Heart right ventricle (tissue), 16 donors: ENCODE results near the gene LONRF3. TPM values are rescaled to one million over a fixed set of nuclear protein-coding genes. Genes with fewer than 3 reads are reported as not detected.

Experiments used
- ATAC-seq, 8 donors: fragments of 200-7000 bp; cut with Tn5 transposase; one replicate each; pipeline ENCODE4 v1.9.1; 2020; ENCODE audit warnings: mild to moderate bottlenecking in 8 of 8, moderate library complexity in 8 of 8, moderate number of reproducible peaks in 1 of 8
- DNase-seq, 2 donors: peaks; one replicate each; pipeline ENCODE4 v3.0.0-alpha.2; 2020
- H3K27ac ChIP-seq, 10 donors: fragments of 200-600 bp; sonication (generic) in 2 of 10; one replicate each; pipeline versions ENCODE4 v1.5.0 to v1.8.0; 2020 to 2022; ENCODE audit warnings: mild to moderate bottlenecking in 3 of 10
- H3K27me3 ChIP-seq, 7 donors: fragments of 200-600 bp; one replicate each; pipeline ENCODE4 v1.8.0; 2021 to 2022; ENCODE audit warnings: mild to moderate bottlenecking in 2 of 7
- H3K36me3 ChIP-seq, 9 donors: fragments of 200-600 bp; sonication (generic) in 1 of 9; one replicate each; pipeline versions ENCODE4 v1.5.0 to v1.8.0; 2020 to 2022; ENCODE audit warnings: mild to moderate bottlenecking in 2 of 9
- H3K4me1 ChIP-seq, 9 donors: fragments of 200-600 bp; sonication (generic) in 1 of 9; one replicate each; pipeline versions ENCODE4 v1.5.0 to v1.8.0; 2020 to 2022; ENCODE audit warnings: mild to moderate bottlenecking in 4 of 9
- H3K4me3 ChIP-seq, 10 donors: fragments of 200-600 bp; sonication (generic) in 2 of 10; one replicate each; pipeline versions ENCODE4 v1.5.0 to v1.8.0; 2020 to 2022; ENCODE audit warnings: mild to moderate bottlenecking in 7 of 10, moderate library complexity in 2 of 10
- H3K9me3 ChIP-seq, 11 donors: fragments of 200-600 bp in 10 of 11; sonication (generic) in 2 of 11; one replicate each; pipeline versions ENCODE4 v1.5.0 to v1.8.0; 2013 to 2022; ENCODE audit warnings: mild to moderate bottlenecking in 2 of 11, control low read depth in 1 of 11, moderate library complexity in 1 of 11
- WGBS, 2 donors: extraction: QIAGEN DNeasy Blood & Tissue Kit; methylation state at CpG; one replicate each; pipeline ENCODE4 v1.1.7; 2013; ENCODE audit warnings: inconsistent platforms in 1 of 2; 5-methylcytosine and 5-hydroxymethylcytosine counted together
- intact Hi-C, 10 donors: fragments of 100-400 bp; cut with DNase I; formaldehyde crosslinking; loops; one replicate each; pipeline versions ENCODE4 v1.11.1 to v1.14.2; 2022
- polyA plus RNA-seq, 2 donors: library from polyadenylated mRNA; stranded (reverse); fragments of 200-250 nt; gene quantifications; one replicate each; pipeline ENCODE4 v1.2.3, GENCODE V29; 2013
- total RNA-seq, 10 donors: library from RNA; stranded (reverse); fragmentation: NEBNext Ultra II Directional in 3 of 10; extraction: Animal tissue kit (Norgen Biotek cat#: 25700) in 3 of 10; gene quantifications; one replicate each; pipeline versions ENCODE4 v1.2.1 to v1.2.4, GENCODE V29; 2021 to 2023
- TF ChIP-seq, protein P1 (sequence below), 9 donors: fragments of 200-600 bp; sonication (generic) in 2 of 9; IDR thresholded peaks; one replicate each; pipeline versions ENCODE4 v1.5.0 to v1.8.0; 2021 to 2022; ENCODE audit warnings: antibody characterized with exemption in 9 of 9, mild to moderate bottlenecking in 5 of 9, moderate library complexity in 1 of 9
- donor health status: Arrhythmogenic right ventricular cardiomyopathy.
- donor health status: ischemic (EF 13 %, LVEDD 7.1; RV severe dilation, severe dysfunction).
- donor health status: healthy with polysubstance abuse.
- donor health status: DM: no; HTN: yes; CAD: no.
- donor health status: DM: no; HTN: no; CAD: no.
- donor health status: ischemic (EF 25% LVEDD 6.9; RV normal size, moderate dysfunction).
- donor health status: ischemic (EF 25% LVEDD 5.7; RV mildly dilated, moderate dysfunction).
- donor health status: healthy.
- donor health status: DM: yes; HTN: yes; CAD: no.
- donor health status: Ischemic cardiomyopathy.
- donor health status: ischemic (EF 35%, LVEDD 5.7; RV mildly dilated, moderate dysfunction).
- donor health status: nonischemic (EF 11% LVEDD 7.7; RV severe dilation, severe dysfunction).
- donor health status: DM: yes; HTN: yes; CAD: no.
- donor health status: PGD.
- donor health status: ischemic (EF 29% LVEDD 5.4; RV normal size, mild dysfunction).
- donor health status: nonischemic (EF 23%, LVEDD 6.1; RV moderate dilation, normal function).

LONRF3 gene
- total and polyA plus RNA-seq, 12 donors, result 0.43 to 6.1 (median 1.3) TPM

DNA sequence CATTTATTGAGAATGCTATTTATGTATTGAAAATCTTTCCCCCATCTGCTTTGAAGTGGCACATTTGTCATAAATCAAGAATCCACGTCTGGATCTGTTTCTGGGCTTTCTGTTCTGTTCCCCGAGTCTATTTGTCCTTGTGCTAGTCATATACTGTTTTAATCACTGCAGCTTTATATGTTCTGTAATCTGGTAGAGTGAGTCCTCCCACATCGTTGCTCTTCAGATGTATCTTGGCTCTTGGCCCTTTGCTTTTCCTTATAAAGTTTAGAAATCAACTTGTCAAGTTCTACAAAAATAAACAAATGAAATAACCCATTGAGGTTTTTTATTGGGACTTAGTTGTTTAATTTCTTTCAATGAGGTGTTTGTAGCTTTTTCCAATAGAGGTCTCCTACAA, 29.0 kb downstream of the LONRF3 start:
- WGBS, 2 donors, result 50 to 63% methylated on average over 3 of the region's 3 CpGs
- Histone ChIP-seq H3K9me3 (no peaks in the 10 kb centered on the region), H3K4me3 (no peak overlapping the region), H3K27ac (no peak overlapping the region), H3K36me3 (no peaks in the 10 kb centered on the region), H3K4me1 (peaks cover 0 to 28% (median 0%) of the 10 kb centered on the region in 9 donors), H3K27me3 (peaks cover 0 to 19% (median 0%) of the 10 kb centered on the region in 7 donors)
- no peak for DNase-seq
- TF ChIP-seq, protein P1, sequence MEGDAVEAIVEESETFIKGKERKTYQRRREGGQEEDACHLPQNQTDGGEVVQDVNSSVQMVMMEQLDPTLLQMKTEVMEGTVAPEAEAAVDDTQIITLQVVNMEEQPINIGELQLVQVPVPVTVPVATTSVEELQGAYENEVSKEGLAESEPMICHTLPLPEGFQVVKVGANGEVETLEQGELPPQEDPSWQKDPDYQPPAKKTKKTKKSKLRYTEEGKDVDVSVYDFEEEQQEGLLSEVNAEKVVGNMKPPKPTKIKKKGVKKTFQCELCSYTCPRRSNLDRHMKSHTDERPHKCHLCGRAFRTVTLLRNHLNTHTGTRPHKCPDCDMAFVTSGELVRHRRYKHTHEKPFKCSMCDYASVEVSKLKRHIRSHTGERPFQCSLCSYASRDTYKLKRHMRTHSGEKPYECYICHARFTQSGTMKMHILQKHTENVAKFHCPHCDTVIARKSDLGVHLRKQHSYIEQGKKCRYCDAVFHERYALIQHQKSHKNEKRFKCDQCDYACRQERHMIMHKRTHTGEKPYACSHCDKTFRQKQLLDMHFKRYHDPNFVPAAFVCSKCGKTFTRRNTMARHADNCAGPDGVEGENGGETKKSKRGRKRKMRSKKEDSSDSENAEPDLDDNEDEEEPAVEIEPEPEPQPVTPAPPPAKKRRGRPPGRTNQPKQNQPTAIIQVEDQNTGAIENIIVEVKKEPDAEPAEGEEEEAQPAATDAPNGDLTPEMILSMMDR (IDR thresholded peaks at IDR 0.05), result no peak
- intact Hi-C loops, result loop anchor here in 3 of 10 donors (5.0 to 10.0 kb wide), 2 partner anchors 61 to 141 kb away; no protein-coding TSS in a partner anchor
- no peak for ATAC-seq

DNA sequence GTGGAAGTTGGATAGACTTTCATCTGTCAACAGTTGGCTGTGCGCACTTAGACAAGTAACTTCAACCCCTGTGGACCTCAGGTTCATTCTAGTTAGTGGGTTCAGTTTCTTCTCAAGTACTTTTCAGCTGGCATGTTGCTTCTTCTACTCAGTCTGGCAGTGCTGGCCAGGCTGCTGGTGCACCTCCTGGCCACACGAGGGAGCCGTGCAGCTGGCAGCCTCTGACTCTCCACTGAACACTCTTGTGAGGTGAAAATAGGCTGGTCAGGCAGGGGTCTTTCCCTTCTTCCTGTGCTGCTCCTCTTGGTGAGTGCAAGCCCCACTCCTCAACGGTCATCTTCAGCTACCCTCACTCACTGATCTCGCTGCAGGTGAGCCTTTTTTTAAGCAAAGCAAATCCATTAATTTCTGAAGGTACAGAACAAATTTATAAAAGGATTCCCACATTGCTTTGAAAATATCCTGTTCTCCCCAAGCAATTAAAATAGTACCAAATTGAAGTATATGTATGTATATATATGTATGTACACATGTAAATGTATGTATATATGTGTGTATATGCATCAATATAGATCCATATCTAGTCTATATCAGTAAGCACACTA, 30.6 kb downstream of the LONRF3 start:
- intact Hi-C loops, result loop anchor here (2.0 to 10.0 kb wide), 7 partner anchors 60 to 158 kb away; no protein-coding TSS in a partner anchor
- no peak overlapping the region for H3K4me3 ChIP-seq
- H3K27me3 ChIP-seq, result peaks cover 0 to 19% (median 0%) of the 10 kb centered on the region in 7 donors
- TF ChIP-seq, protein P1 (IDR thresholded peaks at IDR 0.05), result peak; percentile 50 to 93 (median 77)
- H3K27ac ChIP-seq, result no peak overlapping the region
- H3K4me1 ChIP-seq, result peaks cover 0 to 28% (median 0%) of the 10 kb centered on the region in 9 donors
- H3K36me3 ChIP-seq, result peaks cover 0 to 12% (median 0%) of the 10 kb centered on the region in 9 donors
- peak; percentile 13 to 55 for DNase-seq
- 24 to 26% methylated on average over 3 to 5 of the region's 5 CpGs for WGBS, 2 donors
- peak; percentile 38 to 83 (median 70) for ATAC-seq
- no peaks in the 10 kb centered on the region for H3K9me3 ChIP-seq

DNA sequence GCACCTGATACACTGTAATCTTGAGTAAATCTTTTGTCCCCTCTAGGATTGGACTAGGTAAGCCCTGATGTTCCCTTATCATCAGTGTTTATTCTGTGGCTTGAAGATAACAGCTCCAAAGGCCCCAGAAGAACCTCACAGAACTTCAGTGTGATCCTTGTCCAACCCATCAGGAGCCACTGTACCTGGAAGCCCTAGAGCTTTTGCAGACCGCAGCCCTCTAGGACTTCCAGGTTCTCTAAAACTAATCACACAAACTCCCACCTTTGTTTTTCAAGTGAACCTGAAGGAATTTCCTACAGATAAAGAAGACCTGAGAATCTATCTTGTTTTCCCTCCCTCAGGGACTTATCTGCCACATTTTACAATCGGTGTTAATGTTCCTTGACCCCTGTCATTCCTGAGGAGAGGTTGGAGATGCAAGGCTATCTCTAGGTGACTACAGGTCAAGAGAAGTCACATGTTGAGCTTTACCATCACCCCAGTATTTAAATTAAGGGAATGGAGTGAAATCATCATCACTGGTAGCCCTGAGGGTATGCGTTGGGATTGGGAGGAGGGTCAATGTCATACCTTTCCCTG, 32.9 kb downstream of the LONRF3 start:
- Histone ChIP-seq H3K27ac (no peak overlapping the region), H3K27me3 (peaks cover 0 to 14% (median 0%) of the 10 kb centered on the region in 7 donors), H3K4me3 (no peak overlapping the region), H3K36me3 (peaks cover 0 to 26% (median 0%) of the 10 kb centered on the region in 9 donors), H3K9me3 (no peaks in the 10 kb centered on the region), H3K4me1 (peaks cover 0 to 14% (median 0%) of the 10 kb centered on the region in 9 donors)
- no peak for ATAC-seq
- 95 to 98% methylated on average over 3 of the region's 3 CpGs for WGBS, 2 donors
- no peak for DNase-seq
- intact Hi-C loops, result loop anchor here in 9 of 10 donors (5.0 to 10.0 kb wide), 3 partner anchors 58 to 160 kb away; no protein-coding TSS in a partner anchor
- TF ChIP-seq, protein P1 (IDR thresholded peaks at IDR 0.05), result no peak

DNA sequence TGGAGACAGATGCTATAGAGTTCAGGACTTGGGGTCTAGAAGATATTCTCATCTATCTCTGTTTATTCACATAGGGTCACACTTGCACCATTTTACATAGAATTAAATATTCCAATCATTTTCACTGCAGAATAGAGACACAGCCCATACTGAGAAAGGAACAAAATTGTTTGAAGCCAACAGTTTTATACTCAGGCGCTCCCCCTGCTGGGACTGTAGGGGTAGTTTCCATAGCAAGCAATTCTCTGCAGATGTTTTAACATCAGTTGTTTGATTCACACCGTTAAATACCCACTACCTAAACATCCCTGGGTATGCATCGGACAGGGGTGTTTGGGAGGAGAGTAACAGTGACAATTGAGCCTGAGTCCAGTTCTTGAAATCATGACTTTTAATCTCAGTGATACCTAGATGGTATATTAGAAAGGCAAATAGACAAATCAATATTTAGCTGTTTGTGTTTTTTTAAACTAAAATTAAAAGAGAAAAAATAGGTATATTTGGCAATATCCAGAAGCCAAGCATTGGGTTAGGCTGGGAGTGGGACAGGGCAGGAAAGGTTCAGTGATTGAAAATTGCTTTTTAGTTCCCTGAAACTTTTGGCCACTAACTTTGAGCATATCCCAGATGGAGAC, 33.8 kb downstream of the LONRF3 start:
- ATAC-seq (no peak), DNase-seq (peak; percentile 7 to 15)
- 19% methylated on average over 3 of the region's 3 CpGs for WGBS, 2 donors
- Histone ChIP-seq H3K4me3 (no peak overlapping the region), H3K9me3 (no peaks in the 10 kb centered on the region), H3K4me1 (peaks cover 0 to 11% (median 0%) of the 10 kb centered on the region in 9 donors), H3K27me3 (peaks cover 0 to 9% (median 0%) of the 10 kb centered on the region in 7 donors), H3K36me3 (peaks cover 0 to 33% (median 0%) of the 10 kb centered on the region in 9 donors), H3K27ac (no peak overlapping the region)
- TF ChIP-seq, protein P1 (IDR thresholded peaks at IDR 0.05), result peak; percentile 18 to 73 (median 57)
- intact Hi-C loops, result loop anchor here in 9 of 10 donors (5.0 to 10.0 kb wide), 3 partner anchors 57 to 161 kb away; no protein-coding TSS in a partner anchor
